OCI-LY3 (cell line): ENCODE measurements around the gene SLC4A4.
A peak's percentile ranks its signal among the peaks of the same experiment; 100 is the strongest.

Experiments
- H2AFZ ChIP-seq: fragments of 200-600, 300-600 bp; shearing (Covaris generic); 2 replicates; pipeline ENCODE4 v1.6.0; 2014; ENCODE audit warnings: antibody characterized with exemption, low read depth, low read length
- H3K27ac ChIP-seq: fragments of 200-600, 300-600 bp; sonication (generic); 2 replicates; pipeline ENCODE4 v1.5.1; 2014; ENCODE audit warnings: mild to moderate bottlenecking, low read length, moderate library complexity, mixed read lengths
- H3K27me3 ChIP-seq: fragments of 200-600, 300-600 bp; sonication (generic); 2 replicates; pipeline ENCODE4 v1.6.1; 2014; ENCODE audit warnings: low read depth, low read length, mixed read lengths
- H3K36me3 ChIP-seq: fragments of 200-600, 300-600 bp; sonication (generic); replicated peaks from 2 replicates; pipeline ENCODE3; 2014; ENCODE audit warnings: low read depth, low read length, mixed read lengths
- H3K4me1 ChIP-seq: fragments of 300-600, 200-600 bp; sonication (generic); 2 replicates; pipeline ENCODE4 v1.6.1; 2014; ENCODE audit warnings: low read length, mixed read lengths
- H3K4me2 ChIP-seq: fragments of 200-600, 300-600 bp; sonication (generic); 2 replicates; pipeline ENCODE4 v1.6.1; 2014; ENCODE audit warnings: low read length, mixed read lengths
- H3K4me3 ChIP-seq: fragments of 300-600, 200-600 bp; sonication (generic); 2 replicates; pipeline ENCODE4 v1.5.1; 2014; ENCODE audit warnings: antibody characterized with exemption, mild to moderate bottlenecking, low read length, moderate library complexity
- H3K79me2 ChIP-seq: fragments of 300-600, 200-600 bp; shearing (Covaris generic); 2 replicates; pipeline ENCODE4 v1.6.1; 2014; ENCODE audit warnings: mild to moderate bottlenecking, low read length, mixed read lengths
- H3K9ac ChIP-seq: fragments of 300-600, 200-600 bp; shearing (Covaris generic); 2 replicates; pipeline ENCODE4 v1.6.0; 2014; ENCODE audit warnings: mild to moderate bottlenecking, low read length, moderate library complexity
- H3K9me3 ChIP-seq: fragments of 200-600, 300-600 bp; shearing (Covaris generic); 2 replicates; pipeline ENCODE4 v1.6.1; 2014; ENCODE audit warnings: low read length, mixed read lengths; ENCODE audit not compliant: insufficient read depth
- H4K20me1 ChIP-seq: fragments of 200-600, 300-600 bp; sonication (generic); 2 replicates; pipeline ENCODE4 v1.6.1; 2016; ENCODE audit warnings: low read length, mixed read lengths; ENCODE audit not compliant: insufficient read depth
- CTCF ChIP-seq: fragments of 200-600, 300-600 bp; sonication (generic); IDR thresholded peaks from 2 replicates; pipeline ENCODE4 v1.5.1; 2014; ENCODE audit warnings: antibody characterized with exemption, low read length, low read depth
- EZH2phosphoT487 ChIP-seq: fragments of 200-600 bp; shearing (Covaris generic); IDR thresholded peaks from 2 replicates; pipeline ENCODE4 v1.6.1; 2018; ENCODE audit warnings: antibody characterized with exemption, mixed run types, low read depth

SLC4A4 gene

GRCh38 chr4:71487344-71487920, 148.6 kb downstream of the SLC4A4 start:
- H3K9ac ChIP-seq: no peak overlapping the region
- H3K4me1 ChIP-seq: no peaks in the 10 kb centered on the region
- no peak overlapping the region for H2AFZ ChIP-seq
- no peaks in the 10 kb centered on the region for H3K27me3 ChIP-seq
- no peak overlapping the region for H3K4me2 ChIP-seq
- TF ChIP-seq CTCF (no peak), EZH2phosphoT487 (no peak)
- H3K36me3 ChIP-seq: no peaks in the 10 kb centered on the region
- H3K9me3 ChIP-seq: no peaks in the 10 kb centered on the region
- H3K27ac ChIP-seq: no peak overlapping the region
- H3K79me2 ChIP-seq: no peaks in the 10 kb centered on the region
- H4K20me1 ChIP-seq: no peaks in the 10 kb centered on the region
- H3K4me3 ChIP-seq: no peak overlapping the region

- H3K79me2 ChIP-seq: no peaks in the 10 kb centered on the region
- no peaks in the 10 kb centered on the region for H3K27me3 ChIP-seq
- H3K9ac ChIP-seq: no peak overlapping the region
- no peak overlapping the region for H3K27ac ChIP-seq
- TF ChIP-seq EZH2phosphoT487 (no peak), CTCF (peak; percentile 25; the same call in 1 of the 2 replicates)
- no peak overlapping the region for H3K4me2 ChIP-seq
- H3K4me3 ChIP-seq: no peak overlapping the region
- no peaks in the 10 kb centered on the region for H4K20me1 ChIP-seq
- no peak overlapping the region for H2AFZ ChIP-seq
- H3K4me1 ChIP-seq: no peaks in the 10 kb centered on the region
- no peaks in the 10 kb centered on the region for H3K9me3 ChIP-seq
- H3K36me3 ChIP-seq: no peaks in the 10 kb centered on the region
These were observed 155.7 kb downstream of the SLC4A4 start for GRCh38 chr4:71494539-71494938.

GRCh38 chr4:71495454-71495853, 156.6 kb downstream of the SLC4A4 start:
- Histone ChIP-seq H3K9ac (no peak overlapping the region), H3K4me2 (no peak overlapping the region), H4K20me1 (no peaks in the 10 kb centered on the region), H3K27me3 (no peaks in the 10 kb centered on the region), H3K9me3 (no peaks in the 10 kb centered on the region), H3K36me3 (no peaks in the 10 kb centered on the region), H2AFZ (no peak overlapping the region), H3K79me2 (no peaks in the 10 kb centered on the region), H3K4me3 (no peak overlapping the region), H3K4me1 (no peaks in the 10 kb centered on the region), H3K27ac (no peak overlapping the region)
- TF ChIP-seq CTCF (no peak), EZH2phosphoT487 (no peak)

GRCh38 chr4:71497078-71497477, 158.3 kb downstream of the SLC4A4 start:
- Histone ChIP-seq H3K4me1 (no peaks in the 10 kb centered on the region), H3K9me3 (no peaks in the 10 kb centered on the region), H3K36me3 (no peaks in the 10 kb centered on the region), H4K20me1 (no peaks in the 10 kb centered on the region), H3K27ac (no peak overlapping the region), H2AFZ (no peak overlapping the region), H3K79me2 (no peaks in the 10 kb centered on the region), H3K4me3 (no peak overlapping the region), H3K9ac (no peak overlapping the region), H3K4me2 (no peak overlapping the region), H3K27me3 (no peaks in the 10 kb centered on the region)
- TF ChIP-seq CTCF: no peak
- TF ChIP-seq EZH2phosphoT487: no peak
